ENCODE results near the gene ARL16.

GRCh38 chr17:81672504-81672903 lies 11.1 kb downstream of the ARL16 start:
- no peak for TF ChIP-seq SIN3A (IDR thresholded peaks at IDR 0.05; ENCODE audit: borderline replicate concordance, insufficient read depth, low read length)
- no peak for TF ChIP-seq REST (IDR thresholded peaks at IDR 0.05; ENCODE audit: insufficient read depth in 1 of 2, low read depth in 2 of 2, low read length in 2 of 2)
- no peak for TF ChIP-seq TAF1 (IDR thresholded peaks at IDR 0.05; ENCODE audit: borderline replicate concordance, insufficient read depth, low read length)
- TF ChIP-seq POLR2AphosphoS5 (IDR thresholded peaks at IDR 0.05; ENCODE audit: low read depth, low read length) = no peak
- TF ChIP-seq FOXP2 (optimal IDR thresholded peaks at IDR 0.05; ENCODE audit: borderline replicate concordance, extremely low read depth, extremely low read length, insufficient read depth) = no peak
